ENCODE measurements around the gene SBK1.

- TF ChIP-seq CTCF (IDR thresholded peaks at IDR 0.05): no peak
- TF ChIP-seq EP300 (IDR thresholded peaks at IDR 0.05): no peak
- no peak for TF ChIP-seq POLR2A (IDR thresholded peaks at IDR 0.05)
Measured at GRCh38 chr16:28263305-28263704, 29.0 kb upstream of the SBK1 start.

All from stomach (tissue), 4 donors.